Fibroblast of mammary gland (primary cell): ENCODE measurements around the gene WDHD1.
"Not testable (repeated sequence)": the region's sequence is repeated elsewhere in the genome, so short reads cannot be mapped to it uniquely, and the experiment has no call there.

Experiments
- DNase-seq: peaks from one replicate; pipeline ENCODE4 v3.0.0-alpha.2; 2010; ENCODE audit warnings: low read depth
- H3K4me3 ChIP-seq: 2 replicates; pipeline ENCODE4 v1.5.1; 2011; ENCODE audit warnings: low read depth, mild to moderate bottlenecking, low read length, moderate library complexity; ENCODE audit not compliant: control insufficient read depth
- TF ChIP-seq, protein P1 (sequence below): conservative IDR thresholded peaks from 2 replicates; pipeline ENCODE4 v1.5.1; 2011; ENCODE audit warnings: low read depth, low read length, inconsistent platforms; ENCODE audit not compliant: control insufficient read depth, insufficient read depth

The WDHD1 gene

DNA sequence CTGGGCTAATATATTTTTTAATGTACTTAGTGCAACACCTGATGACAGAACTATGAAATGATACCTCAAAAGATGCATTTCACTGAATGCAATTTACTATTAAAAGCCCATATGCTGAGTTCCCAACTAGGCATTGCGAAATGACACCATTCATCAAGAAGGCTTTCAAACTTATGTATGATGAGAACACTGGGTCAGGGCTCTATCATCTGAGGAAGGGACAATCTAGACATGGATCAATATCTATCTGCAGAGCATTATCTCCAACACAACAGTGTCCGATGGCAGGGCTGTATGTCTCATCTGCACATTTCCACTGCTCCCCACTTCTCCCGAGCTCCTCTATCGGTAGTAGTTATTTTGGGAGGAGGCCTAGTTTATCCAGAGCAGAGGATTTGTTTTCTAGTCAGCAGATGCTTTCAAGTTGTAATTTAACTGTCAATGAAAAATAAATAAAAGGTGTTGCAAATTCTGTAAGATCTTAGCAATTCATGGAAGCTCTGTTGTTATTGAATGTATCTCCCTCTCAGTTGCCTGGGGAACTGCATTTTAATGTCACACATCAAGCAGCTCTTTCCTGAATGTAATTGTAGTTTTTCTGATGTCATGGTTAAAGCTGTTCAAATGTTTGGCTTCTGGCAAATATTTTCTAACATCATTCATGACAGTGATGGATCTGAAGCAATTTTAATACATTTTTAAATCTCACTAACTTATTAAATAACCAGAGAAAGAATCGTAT lies 116.9 kb downstream of the WDHD1 start:
- H3K4me3 ChIP-seq = no peak overlapping the region
- DNase-seq = no peak
- TF ChIP-seq, protein P1, sequence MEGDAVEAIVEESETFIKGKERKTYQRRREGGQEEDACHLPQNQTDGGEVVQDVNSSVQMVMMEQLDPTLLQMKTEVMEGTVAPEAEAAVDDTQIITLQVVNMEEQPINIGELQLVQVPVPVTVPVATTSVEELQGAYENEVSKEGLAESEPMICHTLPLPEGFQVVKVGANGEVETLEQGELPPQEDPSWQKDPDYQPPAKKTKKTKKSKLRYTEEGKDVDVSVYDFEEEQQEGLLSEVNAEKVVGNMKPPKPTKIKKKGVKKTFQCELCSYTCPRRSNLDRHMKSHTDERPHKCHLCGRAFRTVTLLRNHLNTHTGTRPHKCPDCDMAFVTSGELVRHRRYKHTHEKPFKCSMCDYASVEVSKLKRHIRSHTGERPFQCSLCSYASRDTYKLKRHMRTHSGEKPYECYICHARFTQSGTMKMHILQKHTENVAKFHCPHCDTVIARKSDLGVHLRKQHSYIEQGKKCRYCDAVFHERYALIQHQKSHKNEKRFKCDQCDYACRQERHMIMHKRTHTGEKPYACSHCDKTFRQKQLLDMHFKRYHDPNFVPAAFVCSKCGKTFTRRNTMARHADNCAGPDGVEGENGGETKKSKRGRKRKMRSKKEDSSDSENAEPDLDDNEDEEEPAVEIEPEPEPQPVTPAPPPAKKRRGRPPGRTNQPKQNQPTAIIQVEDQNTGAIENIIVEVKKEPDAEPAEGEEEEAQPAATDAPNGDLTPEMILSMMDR = no peak

DNA sequence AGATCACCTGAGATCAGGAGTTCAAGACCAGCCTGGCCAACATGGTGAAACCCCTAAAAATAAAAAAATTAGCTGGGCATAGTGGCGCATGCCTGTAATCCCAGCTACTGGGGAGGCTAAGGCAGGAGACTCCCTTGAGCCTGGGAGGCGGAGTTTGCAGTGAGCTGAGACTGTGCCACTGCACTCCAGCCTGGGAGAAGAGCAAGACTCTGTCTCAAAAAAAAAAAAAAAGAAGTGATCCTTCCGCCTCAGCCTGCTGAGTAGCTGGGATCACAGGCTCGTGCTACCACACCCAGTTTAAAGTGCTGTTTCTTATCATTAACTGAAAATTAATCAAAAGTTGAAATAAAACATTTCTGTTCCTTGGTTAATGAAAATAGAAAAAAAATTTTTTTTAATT lies 117.9 kb downstream of the WDHD1 start:
- DNase-seq, H3K4me3 ChIP-seq: not testable (repeated sequence)

DNA sequence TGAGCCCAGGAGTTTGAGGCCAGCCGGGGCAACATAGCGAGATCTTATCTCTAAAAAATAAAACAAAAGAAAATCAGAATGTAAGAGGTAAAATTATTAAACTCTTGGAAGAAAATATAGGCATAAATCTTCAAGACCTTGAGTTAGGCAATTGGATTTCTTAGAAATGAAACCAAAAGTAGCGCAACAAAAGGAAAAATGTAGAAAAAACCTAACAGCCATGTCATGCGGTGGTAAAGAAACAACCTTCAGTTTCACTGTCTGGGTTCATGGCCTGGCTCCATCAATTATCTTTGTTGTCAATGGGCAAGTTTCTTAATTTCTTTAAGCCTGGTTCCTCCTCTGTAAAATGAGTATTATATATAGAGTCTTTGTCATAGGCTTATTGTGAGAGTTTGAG lies 118.7 kb downstream of the WDHD1 start:
- DNase-seq = no peak
- H3K4me3 ChIP-seq = no peak overlapping the region
- TF ChIP-seq, protein P1 = no peak

DNA sequence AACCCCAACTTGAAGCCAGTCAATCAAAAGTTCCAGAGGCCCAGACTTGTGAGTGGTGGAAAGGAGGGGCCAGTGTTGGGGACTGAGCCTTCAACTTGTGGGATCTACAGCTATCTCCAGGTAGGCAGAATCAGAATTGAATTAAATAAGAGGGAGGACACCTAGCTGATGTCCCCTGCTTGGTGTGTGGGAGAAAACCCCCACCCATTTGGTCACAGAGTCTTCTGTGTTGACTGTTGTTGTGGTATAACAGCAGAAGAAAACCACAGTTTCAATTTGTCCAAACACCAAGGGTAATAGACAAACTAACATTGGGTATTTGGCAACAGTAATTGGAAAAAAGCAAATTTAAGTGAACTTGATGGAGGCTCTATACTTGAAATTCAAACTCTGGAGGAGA lies 120.8 kb downstream of the WDHD1 start:
- TF ChIP-seq, protein P1 = no peak
- H3K4me3 ChIP-seq = no peak overlapping the region
- DNase-seq = no peak

DNA sequence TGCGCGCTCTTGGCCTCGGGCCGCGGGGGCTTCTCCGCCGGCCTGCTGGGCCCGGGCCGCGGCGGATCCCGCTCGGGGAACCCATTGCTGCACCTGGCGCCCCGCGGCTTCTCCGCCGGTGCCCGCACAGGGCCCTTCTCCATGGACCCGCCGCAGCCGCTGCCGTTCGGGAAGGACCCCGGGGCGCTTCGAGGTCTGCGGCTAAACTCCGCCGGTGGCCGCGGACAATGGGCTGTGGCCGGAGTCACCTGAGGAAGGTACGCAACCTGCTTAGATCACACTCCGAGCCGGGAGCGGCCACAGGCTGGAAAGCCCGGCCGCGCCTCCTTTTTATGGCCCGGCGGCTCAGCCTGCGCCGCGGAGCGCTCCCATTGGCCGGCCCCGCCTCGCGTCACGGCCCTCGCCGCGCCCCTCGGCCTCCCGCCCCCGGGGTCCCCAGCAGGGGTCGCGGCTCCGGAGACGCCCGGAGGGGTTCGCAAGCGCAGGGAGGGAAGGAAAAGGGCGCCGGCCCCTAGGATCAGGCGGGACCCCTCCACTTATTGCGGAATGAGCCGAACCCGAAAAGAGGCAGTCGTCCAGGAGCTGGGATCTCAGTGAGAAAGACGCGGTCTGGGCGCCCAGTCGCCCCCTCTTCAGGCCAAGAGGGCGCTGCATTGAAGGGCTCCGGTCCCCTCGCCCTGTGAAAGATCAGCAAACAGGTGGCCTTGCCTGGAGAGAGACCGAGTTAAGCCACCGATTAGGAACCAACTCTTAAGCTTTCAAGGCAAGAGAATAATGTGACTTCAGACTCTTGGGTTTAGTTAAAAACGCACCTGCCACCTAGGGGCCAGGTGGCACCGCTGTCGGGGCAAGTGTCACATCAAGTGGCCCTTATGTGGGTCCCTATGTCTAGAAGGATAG lies 124.1 kb downstream of the WDHD1 start, which contains the start of gene GCH1:
GCH1 (minus strand) TSS at position 306 of the 900 bp plus-strand sequence; CDS start at position 143, 163 bp downstream.
- DNase-seq = no peak
- H3K4me3 ChIP-seq = peak within 1 kb of the TSS; percentile 70
- TF ChIP-seq, protein P1 = no peak

DNA sequence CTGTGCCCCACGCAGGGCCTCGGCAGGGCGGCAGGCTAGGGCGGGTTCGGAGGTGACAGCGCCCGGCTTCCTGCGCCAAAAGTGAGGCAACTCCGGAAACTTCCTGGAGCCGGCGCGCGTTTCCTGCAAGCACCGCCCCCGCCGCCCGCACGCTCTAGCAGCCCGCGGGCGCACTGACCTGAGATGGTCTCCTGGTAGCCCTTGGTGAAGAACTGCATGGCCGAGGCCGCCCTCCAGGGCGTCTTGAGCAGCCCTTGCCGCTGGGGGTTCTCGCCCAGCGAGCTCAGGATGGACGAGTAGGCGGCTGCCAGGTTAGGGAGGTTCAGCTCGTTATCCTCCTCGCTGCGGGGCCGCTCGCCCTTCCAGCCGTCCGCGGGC lies 124.8 kb downstream of the WDHD1 start:
- H3K4me3 ChIP-seq = peak overlapping the region; percentile 70
- TF ChIP-seq, protein P1 = no peak
- DNase-seq = peak; percentile 31
